ENCODE results near the gene SMU1.

Gene SMU1

DNA sequence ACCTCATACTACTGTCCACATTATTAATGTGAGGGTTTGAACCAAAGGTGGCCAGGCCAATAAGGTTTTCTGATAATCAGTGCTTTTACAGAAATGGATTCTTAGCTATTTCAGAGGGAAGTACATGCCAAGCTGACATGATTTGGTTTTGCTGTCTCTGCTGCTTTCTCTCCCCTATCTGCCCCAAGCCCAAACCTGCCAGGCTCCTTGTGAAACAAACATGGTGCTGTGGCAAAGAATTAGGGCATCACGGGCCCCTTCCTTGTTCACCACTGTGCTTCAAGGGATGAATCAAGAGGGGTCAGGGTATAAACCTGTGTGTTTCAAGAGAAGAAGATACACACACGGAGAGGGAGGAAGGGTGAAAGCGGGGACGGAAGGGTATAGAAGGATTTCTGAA, 41.3 kb upstream of the SMU1 start:
- ChIA-PET CTCF (interaction anchor here (1.0 to 2.4 kb wide), 5 partner anchors 9 to 52 kb away, joined by 3 to 14 read pairs (median 5); no protein-coding TSS in a partner anchor), POLR2A (no interaction called here)
- 100% methylated on average over 2 of the region's 4 CpGs for WGBS (ENCODE audit: insufficient coverage)
- H3K36me3 ChIP-seq (ENCODE audit: control insufficient read depth in 4 of 4, insufficient read depth in 4 of 4, low read length in 3 of 4), result peaks cover 8 to 31% (median 28%) of the 10 kb centered on the region in 4 experiments
- H3K27me3 ChIP-seq (replicated peaks in 2 of 5; ENCODE audit: control insufficient read depth in 4 of 5, insufficient read depth in 5 of 5, low read length in 4 of 5), result no peaks in the 10 kb centered on the region
- H3K9me3 ChIP-seq (ENCODE audit: control extremely low read depth in 1 of 5, control insufficient read depth in 4 of 5, insufficient read depth in 2 of 5, low read depth in 1 of 5, low read length in 4 of 5), result no peaks in the 10 kb centered on the region
- no peak for DNase-seq
- no peak overlapping the region for H3K4me3 ChIP-seq (ENCODE audit: control insufficient read depth in 1 of 7, extremely low read depth in 1 of 7, insufficient read depth in 4 of 7, low read depth in 2 of 7, low read length in 6 of 7)
- peaks cover 4 to 22% (median 21%) of the 10 kb centered on the region in 4 experiments for H3K4me1 ChIP-seq (ENCODE audit: control extremely low read depth in 1 of 4, control insufficient read depth in 4 of 4, insufficient read depth in 4 of 4, low read length in 3 of 4)
- H3K27ac ChIP-seq (ENCODE audit: insufficient read depth in 1 of 2, low read depth in 1 of 2, low read length in 2 of 2, poor library complexity in 1 of 2, severe bottlenecking in 2 of 2), result peak overlapping the region in 1 of 2 experiments; percentile 64

DNA sequence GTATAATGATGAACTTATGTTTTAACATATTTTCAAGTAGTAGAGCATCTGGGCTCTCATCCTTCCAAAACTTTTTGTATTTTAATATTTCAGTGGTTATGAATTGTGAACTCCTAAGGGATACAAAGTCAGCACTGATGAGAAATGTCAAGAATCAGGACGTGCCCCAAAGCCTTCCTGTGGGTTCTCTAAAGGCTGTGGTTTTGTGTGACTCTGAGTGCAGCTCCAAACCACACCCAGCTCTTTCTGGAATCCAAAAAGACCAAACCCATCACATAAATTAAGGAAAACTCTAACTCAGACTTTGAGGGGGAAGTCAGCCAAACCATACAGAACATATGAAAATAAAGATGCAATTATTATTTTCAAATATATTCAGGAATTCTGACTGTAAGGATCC, 40.8 kb upstream of the SMU1 start:
- Histone ChIP-seq H3K27ac (ENCODE audit: insufficient read depth in 1 of 2, low read depth in 1 of 2, low read length in 2 of 2, poor library complexity in 1 of 2, severe bottlenecking in 2 of 2) (peak overlapping the region in 1 of 2 experiments; percentile 64), H3K4me1 (ENCODE audit: control extremely low read depth in 1 of 4, control insufficient read depth in 4 of 4, insufficient read depth in 4 of 4, low read length in 3 of 4) (peaks cover 4 to 22% (median 21%) of the 10 kb centered on the region in 4 experiments), H3K9me3 (ENCODE audit: control extremely low read depth in 1 of 5, control insufficient read depth in 4 of 5, insufficient read depth in 2 of 5, low read depth in 1 of 5, low read length in 4 of 5) (no peaks in the 10 kb centered on the region), H3K27me3 (replicated peaks in 2 of 5; ENCODE audit: control insufficient read depth in 4 of 5, insufficient read depth in 5 of 5, low read length in 4 of 5) (no peaks in the 10 kb centered on the region), H3K36me3 (ENCODE audit: control insufficient read depth in 4 of 4, insufficient read depth in 4 of 4, low read length in 3 of 4) (peaks cover 8 to 36% (median 28%) of the 10 kb centered on the region in 4 experiments), H3K4me3 (ENCODE audit: control insufficient read depth in 1 of 7, extremely low read depth in 1 of 7, insufficient read depth in 4 of 7, low read depth in 2 of 7, low read length in 6 of 7) (no peak overlapping the region)
- ChIA-PET CTCF (interaction anchor here (1.2 to 2.4 kb wide), 3 partner anchors 10 to 53 kb away, joined by 5 to 14 read pairs (median 12); no protein-coding TSS in a partner anchor), POLR2A (no interaction called here)
- DNase-seq, result no peak
- WGBS (ENCODE audit: insufficient coverage), result no CpG with 5 or more reads among the region's 1 CpG

DNA sequence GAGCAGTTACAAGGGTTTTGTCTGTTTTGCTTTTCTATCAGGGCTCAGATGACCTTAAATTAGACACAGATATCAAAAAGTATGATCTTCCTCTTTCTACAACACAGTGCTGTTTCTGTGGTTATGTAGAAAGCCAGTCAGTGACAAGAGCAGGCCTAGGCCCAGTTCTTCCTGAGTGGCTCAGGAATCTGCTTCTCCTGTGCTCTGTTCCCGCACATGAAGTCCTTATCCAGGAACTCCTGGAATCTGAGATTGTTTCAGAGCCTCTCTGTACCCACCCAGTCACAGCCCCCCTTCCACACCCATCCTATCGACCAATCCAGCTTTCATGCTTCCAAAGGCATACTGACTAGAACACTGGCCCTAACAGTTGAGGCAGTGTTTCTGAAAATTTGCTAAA, 40.4 kb upstream of the SMU1 start:
- Histone ChIP-seq H3K4me1 (ENCODE audit: control extremely low read depth in 1 of 4, control insufficient read depth in 4 of 4, insufficient read depth in 4 of 4, low read length in 3 of 4) (peaks cover 4 to 22% (median 21%) of the 10 kb centered on the region in 4 experiments), H3K27me3 (replicated peaks in 2 of 5; ENCODE audit: control insufficient read depth in 4 of 5, insufficient read depth in 5 of 5, low read length in 4 of 5) (no peaks in the 10 kb centered on the region), H3K9me3 (ENCODE audit: control extremely low read depth in 1 of 5, control insufficient read depth in 4 of 5, insufficient read depth in 2 of 5, low read depth in 1 of 5, low read length in 4 of 5) (no peaks in the 10 kb centered on the region), H3K36me3 (ENCODE audit: control insufficient read depth in 4 of 4, insufficient read depth in 4 of 4, low read length in 3 of 4) (peaks cover 8 to 40% (median 28%) of the 10 kb centered on the region in 4 experiments), H3K27ac (ENCODE audit: insufficient read depth in 1 of 2, low read depth in 1 of 2, low read length in 2 of 2, poor library complexity in 1 of 2, severe bottlenecking in 2 of 2) (peak overlapping the region in 1 of 2 experiments; percentile 64), H3K4me3 (ENCODE audit: control insufficient read depth in 1 of 7, extremely low read depth in 1 of 7, insufficient read depth in 4 of 7, low read depth in 2 of 7, low read length in 6 of 7) (no peak overlapping the region)
- DNase-seq, result peak in 2 of 3 donors; percentile 28 to 40
- ChIA-PET CTCF (interaction anchor here (1.2 to 2.4 kb wide), 3 partner anchors 10 to 53 kb away, joined by 5 to 14 read pairs (median 12); no protein-coding TSS in a partner anchor), POLR2A (no interaction called here)
- WGBS (ENCODE audit: insufficient coverage), result 50% methylated on average over 1 of the region's 2 CpGs

DNA sequence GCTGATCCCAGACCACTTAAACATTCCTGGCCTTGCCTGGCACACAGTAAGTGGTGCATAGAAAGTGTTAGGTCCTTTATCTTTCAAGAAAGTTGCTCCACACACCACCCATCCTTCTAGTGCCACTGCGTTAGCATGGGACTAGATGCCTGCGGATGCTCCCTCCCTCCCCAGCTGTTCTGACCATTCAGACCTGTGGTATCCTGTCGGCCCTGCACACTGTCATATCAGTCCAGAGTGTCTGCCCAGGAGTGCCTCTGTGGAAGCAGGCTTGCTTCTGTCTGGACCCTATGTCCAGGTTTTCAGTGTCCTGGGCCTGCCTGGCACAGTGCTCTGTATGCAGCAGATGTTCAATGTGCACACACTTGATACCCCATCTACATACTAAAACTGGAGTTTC, 38.3 kb upstream of the SMU1 start:
- peaks cover 8 to 37% (median 31%) of the 10 kb centered on the region in 4 experiments for H3K36me3 ChIP-seq (ENCODE audit: control insufficient read depth in 4 of 4, insufficient read depth in 4 of 4, low read length in 3 of 4)
- H3K9me3 ChIP-seq (ENCODE audit: control extremely low read depth in 1 of 5, control insufficient read depth in 4 of 5, insufficient read depth in 2 of 5, low read depth in 1 of 5, low read length in 4 of 5), result no peaks in the 10 kb centered on the region
- no peaks in the 10 kb centered on the region for H3K27me3 ChIP-seq (replicated peaks in 2 of 5; ENCODE audit: control insufficient read depth in 4 of 5, insufficient read depth in 5 of 5, low read length in 4 of 5)
- H3K4me3 ChIP-seq (ENCODE audit: control insufficient read depth in 1 of 7, extremely low read depth in 1 of 7, insufficient read depth in 4 of 7, low read depth in 2 of 7, low read length in 6 of 7), result no peak overlapping the region
- 100% methylated on average over 3 of the region's 3 CpGs for WGBS (ENCODE audit: insufficient coverage)
- peaks cover 4 to 20% (median 17%) of the 10 kb centered on the region in 4 experiments for H3K4me1 ChIP-seq (ENCODE audit: control extremely low read depth in 1 of 4, control insufficient read depth in 4 of 4, insufficient read depth in 4 of 4, low read length in 3 of 4)
- POLR2A ChIA-PET, result no interaction called here
- DNase-seq, result no peak
- H3K27ac ChIP-seq (ENCODE audit: insufficient read depth in 1 of 2, low read depth in 1 of 2, low read length in 2 of 2, poor library complexity in 1 of 2, severe bottlenecking in 2 of 2), result no peak overlapping the region
- CTCF ChIA-PET, result interaction anchor here (0.8 to 1.0 kb wide), 2 partner anchors 33 to 56 kb away, joined by 3 to 4 read pairs; no protein-coding TSS in a partner anchor

DNA sequence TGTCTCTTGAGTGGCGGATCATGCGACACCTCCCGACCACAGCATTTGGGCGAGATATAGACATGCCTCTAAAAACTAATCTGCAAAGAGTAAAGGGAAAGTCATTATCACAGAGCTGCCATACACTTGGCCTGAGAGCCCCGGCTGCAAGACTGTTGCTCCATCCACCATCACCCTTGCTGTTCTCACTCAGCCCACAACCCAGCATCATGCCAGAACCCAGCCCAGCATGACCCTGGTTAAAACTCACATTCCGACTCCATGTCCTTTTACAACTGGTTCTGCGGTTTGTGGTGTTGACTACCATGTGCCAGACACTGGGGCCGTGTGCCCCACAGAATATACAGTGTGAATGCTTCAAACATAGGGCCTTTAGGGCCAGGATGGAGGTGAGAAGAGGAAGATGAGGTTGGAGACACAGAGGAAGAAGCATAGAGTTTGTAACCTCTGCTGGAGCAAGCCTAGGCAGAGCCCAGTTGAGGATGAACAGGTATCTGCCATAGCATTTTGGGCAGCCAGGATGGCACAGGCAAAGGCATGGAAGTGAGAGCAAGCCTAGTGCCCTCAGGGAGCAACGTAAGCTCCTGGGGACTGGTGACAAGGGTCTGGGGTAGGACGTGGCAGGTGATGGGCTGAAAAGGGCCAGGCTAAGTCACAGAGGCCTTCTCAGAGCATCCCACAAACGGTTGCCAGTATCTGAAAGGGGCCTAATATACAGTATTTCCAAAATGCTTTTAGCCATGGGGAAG, 37.5 kb upstream of the SMU1 start:
- DNase-seq, result no peak
- 100% methylated on average over 9 of the region's 11 CpGs for WGBS (ENCODE audit: insufficient coverage)
- Histone ChIP-seq H3K27me3 (replicated peaks in 2 of 5; ENCODE audit: control insufficient read depth in 4 of 5, insufficient read depth in 5 of 5, low read length in 4 of 5) (no peaks in the 10 kb centered on the region), H3K36me3 (ENCODE audit: control insufficient read depth in 4 of 4, insufficient read depth in 4 of 4, low read length in 3 of 4) (peaks cover 8 to 37% (median 29%) of the 10 kb centered on the region in 4 experiments), H3K27ac (ENCODE audit: insufficient read depth in 1 of 2, low read depth in 1 of 2, low read length in 2 of 2, poor library complexity in 1 of 2, severe bottlenecking in 2 of 2) (no peak overlapping the region), H3K4me3 (ENCODE audit: control insufficient read depth in 1 of 7, extremely low read depth in 1 of 7, insufficient read depth in 4 of 7, low read depth in 2 of 7, low read length in 6 of 7) (no peak overlapping the region), H3K4me1 (ENCODE audit: control extremely low read depth in 1 of 4, control insufficient read depth in 4 of 4, insufficient read depth in 4 of 4, low read length in 3 of 4) (peaks cover 4 to 20% (median 17%) of the 10 kb centered on the region in 4 experiments), H3K9me3 (ENCODE audit: control extremely low read depth in 1 of 5, control insufficient read depth in 4 of 5, insufficient read depth in 2 of 5, low read depth in 1 of 5, low read length in 4 of 5) (no peaks in the 10 kb centered on the region)
- POLR2A ChIA-PET, result no interaction called here
- CTCF ChIA-PET, result no interaction called here

DNA sequence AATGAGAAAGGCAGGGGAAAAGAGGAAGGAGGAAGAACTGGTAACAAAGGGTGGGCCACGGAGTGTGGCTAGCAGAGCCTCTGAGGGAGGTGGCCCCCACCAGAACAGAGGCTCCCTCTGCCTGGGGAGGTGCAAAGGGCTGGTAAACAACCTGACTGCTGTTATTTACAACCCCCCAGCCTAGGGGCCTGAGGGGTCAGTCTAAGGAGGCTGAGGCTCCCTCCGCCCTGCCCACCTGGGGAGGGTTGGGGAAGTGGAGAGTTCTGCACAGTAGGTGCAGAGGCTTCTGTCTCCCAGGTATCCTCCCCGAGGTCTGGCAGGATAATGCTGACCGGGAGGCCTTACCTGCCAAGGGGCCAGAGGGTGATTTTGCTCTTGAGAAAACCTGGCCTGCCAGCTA, 35.6 kb upstream of the SMU1 start:
- no peak overlapping the region for H3K27ac ChIP-seq (ENCODE audit: insufficient read depth in 1 of 2, low read depth in 1 of 2, low read length in 2 of 2, poor library complexity in 1 of 2, severe bottlenecking in 2 of 2)
- WGBS (ENCODE audit: insufficient coverage), result 100% methylated on average over 4 of the region's 4 CpGs
- H3K27me3 ChIP-seq (replicated peaks in 2 of 5; ENCODE audit: control insufficient read depth in 4 of 5, insufficient read depth in 5 of 5, low read length in 4 of 5), result no peaks in the 10 kb centered on the region
- no peaks in the 10 kb centered on the region for H3K9me3 ChIP-seq (ENCODE audit: control extremely low read depth in 1 of 5, control insufficient read depth in 4 of 5, insufficient read depth in 2 of 5, low read depth in 1 of 5, low read length in 4 of 5)
- DNase-seq, result no peak
- peaks cover 8 to 37% (median 29%) of the 10 kb centered on the region in 4 experiments for H3K36me3 ChIP-seq (ENCODE audit: control insufficient read depth in 4 of 4, insufficient read depth in 4 of 4, low read length in 3 of 4)
- H3K4me1 ChIP-seq (ENCODE audit: control extremely low read depth in 1 of 4, control insufficient read depth in 4 of 4, insufficient read depth in 4 of 4, low read length in 3 of 4), result peaks cover 0 to 6% (median 5%) of the 10 kb centered on the region in 4 experiments
- H3K4me3 ChIP-seq (ENCODE audit: control insufficient read depth in 1 of 7, extremely low read depth in 1 of 7, insufficient read depth in 4 of 7, low read depth in 2 of 7, low read length in 6 of 7), result no peak overlapping the region
- CTCF ChIA-PET, result interaction anchor here (1.5 kb wide), 1 partner anchor 9 kb away, joined by 3 read pairs; no protein-coding TSS in a partner anchor
- POLR2A ChIA-PET, result no interaction called here

DNA sequence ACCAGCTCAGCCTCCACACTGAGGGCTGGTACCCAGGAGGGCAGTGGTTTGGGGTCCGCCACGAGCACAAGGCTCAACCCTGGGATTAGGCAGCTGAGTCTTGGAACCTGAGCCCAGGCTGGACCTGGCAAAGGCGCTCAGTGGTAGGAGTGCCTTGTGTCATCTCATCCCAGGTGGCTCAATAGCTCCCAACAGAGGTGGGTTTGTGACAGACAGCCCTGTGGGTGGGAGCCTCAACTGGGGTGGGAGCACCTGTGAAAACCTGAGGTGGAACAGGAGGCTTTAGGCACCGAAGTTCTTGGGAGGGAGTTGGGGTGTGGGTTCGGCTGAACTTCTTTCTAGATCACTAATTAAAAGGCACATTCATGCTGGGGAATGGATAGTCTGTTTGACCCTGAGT, 35.2 kb upstream of the SMU1 start:
- Histone ChIP-seq H3K4me1 (ENCODE audit: control extremely low read depth in 1 of 4, control insufficient read depth in 4 of 4, insufficient read depth in 4 of 4, low read length in 3 of 4) (peaks cover 0 to 1% (median under 1%) of the 10 kb centered on the region in 4 experiments), H3K27me3 (replicated peaks in 2 of 5; ENCODE audit: control insufficient read depth in 4 of 5, insufficient read depth in 5 of 5, low read length in 4 of 5) (no peaks in the 10 kb centered on the region), H3K36me3 (ENCODE audit: control insufficient read depth in 4 of 4, insufficient read depth in 4 of 4, low read length in 3 of 4) (peaks cover 8 to 37% (median 29%) of the 10 kb centered on the region in 4 experiments), H3K4me3 (ENCODE audit: control insufficient read depth in 1 of 7, extremely low read depth in 1 of 7, insufficient read depth in 4 of 7, low read depth in 2 of 7, low read length in 6 of 7) (no peak overlapping the region), H3K27ac (ENCODE audit: insufficient read depth in 1 of 2, low read depth in 1 of 2, low read length in 2 of 2, poor library complexity in 1 of 2, severe bottlenecking in 2 of 2) (no peak overlapping the region), H3K9me3 (ENCODE audit: control extremely low read depth in 1 of 5, control insufficient read depth in 4 of 5, insufficient read depth in 2 of 5, low read depth in 1 of 5, low read length in 4 of 5) (no peaks in the 10 kb centered on the region)
- 96% methylated on average over 5 of the region's 5 CpGs for WGBS (ENCODE audit: insufficient coverage)
- no peak for DNase-seq
- ChIA-PET POLR2A (no interaction called here), CTCF (interaction anchor here (1.5 kb wide), 1 partner anchor 9 kb away, joined by 3 read pairs; no protein-coding TSS in a partner anchor)
